Ishikawa (cell line): ENCODE results near the gene APBB2.

Experiments used
- CEBPB ChIP-seq: IDR thresholded peaks from 2 replicates; pipeline ENCODE4 v1.6.1; 2012
- CREB1 ChIP-seq: IDR thresholded peaks from 2 replicates; pipeline ENCODE4 v1.6.1; 2012; ENCODE audit warnings: low read depth
- EGR1 ChIP-seq: IDR thresholded peaks from 2 replicates; pipeline ENCODE4 v1.6.1; 2012
- EP300 ChIP-seq: IDR thresholded peaks from 2 replicates; pipeline ENCODE4 v1.6.1; 2012; ENCODE audit warnings: borderline replicate concordance
- FOXM1 ChIP-seq: IDR thresholded peaks from 2 replicates; pipeline ENCODE4 v1.6.1; 2012; ENCODE audit warnings: low read depth, borderline replicate concordance
- MAX ChIP-seq: IDR thresholded peaks from 2 replicates; pipeline ENCODE4 v1.6.1; 2012
- NFIC ChIP-seq: IDR thresholded peaks from 2 replicates; pipeline ENCODE4 v1.6.1; 2012
- RAD21 ChIP-seq: IDR thresholded peaks from 2 replicates; pipeline ENCODE4 v1.6.1; 2012; ENCODE audit warnings: low read depth
- TAF1 ChIP-seq: IDR thresholded peaks from 2 replicates; pipeline ENCODE4 v1.6.1; 2012; ENCODE audit warnings: low read depth, mild to moderate bottlenecking
- TCF12 ChIP-seq: IDR thresholded peaks from 2 replicates; pipeline ENCODE4 v1.6.1; 2012; ENCODE audit warnings: low read depth
- TEAD4 ChIP-seq: IDR thresholded peaks from 2 replicates; pipeline ENCODE4 v1.6.1; 2012
- USF1 ChIP-seq: IDR thresholded peaks from 2 replicates; pipeline ENCODE4 v1.6.1; 2012
- YY1 ChIP-seq: IDR thresholded peaks from 2 replicates; pipeline ENCODE4 v1.6.1; 2012; ENCODE audit warnings: low read depth
- ZBTB7A ChIP-seq: IDR thresholded peaks from 2 replicates; pipeline ENCODE4 v1.6.1; 2012; ENCODE audit warnings: low read depth
- TF ChIP-seq, protein P1 (sequence below): IDR thresholded peaks from 2 replicates; pipeline ENCODE4 v1.6.1; 2012; ENCODE audit warnings: low read depth, mild to moderate bottlenecking

The APBB2 gene

GRCh38 chr4:41132055-41132683 lies 82.2 kb downstream of the APBB2 start:
- TF ChIP-seq MAX (no peak), RAD21 (no peak), EP300 (no peak), TEAD4 (no peak), TCF12 (no peak), ZBTB7A (no peak)

DNA sequence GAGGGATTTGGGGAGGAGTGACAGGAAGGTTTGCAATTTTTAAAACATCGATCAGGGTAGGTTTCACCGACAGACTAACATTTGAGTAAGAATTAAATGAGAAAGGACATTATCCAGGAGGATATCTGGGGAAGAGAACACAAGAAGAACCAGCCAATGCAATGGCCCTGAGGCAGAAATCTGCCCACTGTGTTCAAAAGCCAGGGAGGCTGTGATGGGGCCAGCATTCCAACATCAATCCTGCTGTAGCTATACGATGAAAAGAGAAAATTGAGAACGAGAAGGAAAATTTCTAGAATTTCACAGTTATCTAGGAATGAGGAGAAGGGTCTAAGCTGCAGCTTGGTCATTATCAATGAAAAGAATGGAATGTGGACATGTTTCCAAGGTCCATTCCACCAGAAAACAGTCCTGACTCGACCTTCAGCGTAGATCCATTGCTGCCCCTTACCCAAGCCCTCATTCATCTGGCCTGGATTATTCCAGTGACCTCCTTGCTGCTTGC lies 84.4 kb downstream of the APBB2 start:
- TF ChIP-seq YY1 (no peak), TEAD4 (no peak), MAX (no peak), FOXM1 (no peak), EGR1 (no peak), TCF12 (no peak), NFIC (no peak), ZBTB7A (no peak), EP300 (no peak)

DNA sequence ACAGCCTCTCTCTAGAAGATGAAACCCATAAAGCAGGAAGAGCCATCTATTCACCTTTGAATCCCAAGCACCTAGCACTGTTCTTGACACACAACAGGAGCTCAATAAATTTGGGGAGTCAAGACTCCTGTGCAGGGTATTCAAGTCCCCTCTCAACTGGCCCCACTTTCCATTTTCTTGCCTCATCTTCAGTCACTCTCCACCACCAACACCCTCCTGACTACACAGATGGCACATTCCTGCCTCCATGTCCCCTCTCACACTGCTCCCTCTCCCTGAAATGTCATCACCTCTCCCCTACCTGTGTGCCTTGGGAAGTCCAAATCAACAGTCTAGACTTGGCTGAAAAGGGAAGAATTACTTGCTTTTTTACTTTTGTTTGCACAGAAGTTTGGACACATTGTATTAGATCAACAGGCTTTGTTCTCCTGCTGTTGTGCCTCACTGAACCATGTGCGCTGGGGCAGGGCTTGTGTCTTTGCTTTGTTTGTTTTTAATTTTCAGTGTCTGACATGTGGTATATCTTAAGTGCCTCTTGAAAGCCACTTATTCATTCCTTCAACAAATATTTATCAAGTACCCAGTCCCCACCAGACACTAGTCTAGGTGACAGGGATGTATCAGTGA lies 85.1 kb downstream of the APBB2 start:
- no peak for TF ChIP-seq ZBTB7A

DNA sequence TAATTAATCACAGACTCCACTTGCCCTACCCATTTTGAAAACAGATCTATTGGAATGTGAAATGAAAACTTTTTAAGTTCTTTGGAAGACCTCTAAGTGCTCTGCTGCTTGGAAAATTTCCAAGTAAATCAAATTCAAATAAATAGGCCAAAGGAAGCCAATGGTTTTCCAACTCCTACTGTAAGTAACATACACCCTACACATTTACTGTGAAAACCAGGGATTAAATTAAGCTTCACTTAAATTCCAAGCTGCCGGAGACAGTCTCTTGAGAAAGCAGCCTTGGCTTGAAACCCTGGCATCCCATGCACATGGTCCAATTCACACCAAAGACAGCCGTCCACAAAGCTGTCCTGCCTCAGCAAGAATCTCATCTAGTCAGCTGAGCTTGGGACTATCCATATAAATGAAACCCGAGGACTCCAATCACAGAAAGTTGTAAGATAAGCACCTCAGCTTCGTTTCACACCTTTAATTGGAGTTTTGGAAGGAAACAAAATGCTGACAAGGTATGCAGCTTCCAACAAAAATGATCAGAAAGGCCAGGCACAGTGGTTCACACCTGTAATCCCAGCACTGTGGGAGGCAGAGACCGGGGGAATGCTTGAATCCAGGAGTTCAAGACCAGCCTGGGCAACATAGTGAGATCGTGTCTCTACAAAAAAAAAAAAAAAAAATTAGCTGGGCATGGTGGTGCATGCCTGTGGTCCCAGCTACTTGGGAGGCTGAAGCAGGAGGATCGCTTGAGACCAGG lies 88.6 kb downstream of the APBB2 start:
- no peak for TF ChIP-seq EP300
- no peak for TF ChIP-seq FOXM1
- TF ChIP-seq CEBPB, result no peak
- TF ChIP-seq CREB1, result no peak
- TF ChIP-seq EGR1, result no peak
- TF ChIP-seq ZBTB7A, result no peak
- no peak for TF ChIP-seq NFIC

DNA sequence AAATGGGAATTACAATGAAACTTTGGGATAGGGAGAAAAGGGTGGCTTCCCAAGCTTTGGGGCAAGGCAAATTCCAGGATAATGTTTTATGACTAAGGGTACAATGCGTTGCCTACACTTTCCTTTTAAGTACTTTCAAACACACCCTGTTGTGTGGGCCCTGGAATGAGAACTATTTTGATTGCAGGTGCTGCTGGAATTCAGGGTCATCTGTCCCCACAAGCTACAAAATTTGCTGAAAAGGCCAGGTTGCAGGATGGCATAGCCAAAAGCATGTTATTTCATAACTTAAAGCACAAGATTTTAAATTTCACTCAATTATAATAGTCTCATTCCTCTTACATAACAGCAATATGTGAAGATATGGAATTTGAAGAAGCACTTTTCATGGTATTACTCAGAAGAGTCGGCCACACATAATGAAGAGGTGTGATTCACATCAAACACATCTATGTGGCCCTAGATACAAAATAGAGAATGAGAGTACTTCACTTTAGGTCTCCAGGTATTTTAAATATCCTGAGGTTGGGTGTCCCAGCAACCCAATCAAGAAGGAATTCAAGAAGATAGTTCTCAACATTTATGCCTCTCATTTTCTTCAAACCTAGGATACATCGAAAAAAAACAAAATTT lies 89.3 kb downstream of the APBB2 start:
- no peak for TF ChIP-seq RAD21
- TF ChIP-seq ZBTB7A, result no peak
- TF ChIP-seq TCF12, result peak; percentile 53
- peak; percentile 7; the same call in 1 of the 2 replicates for TF ChIP-seq MAX
- peak; percentile 71; the same call in 1 of the 2 replicates for TF ChIP-seq EP300
- TF ChIP-seq EGR1, result 0 out of 2 replicates have a peak, but pooled peaks have one; percentile 33
- TF ChIP-seq CEBPB, result peak; percentile 73
- TF ChIP-seq TEAD4, result peak; percentile 98

DNA sequence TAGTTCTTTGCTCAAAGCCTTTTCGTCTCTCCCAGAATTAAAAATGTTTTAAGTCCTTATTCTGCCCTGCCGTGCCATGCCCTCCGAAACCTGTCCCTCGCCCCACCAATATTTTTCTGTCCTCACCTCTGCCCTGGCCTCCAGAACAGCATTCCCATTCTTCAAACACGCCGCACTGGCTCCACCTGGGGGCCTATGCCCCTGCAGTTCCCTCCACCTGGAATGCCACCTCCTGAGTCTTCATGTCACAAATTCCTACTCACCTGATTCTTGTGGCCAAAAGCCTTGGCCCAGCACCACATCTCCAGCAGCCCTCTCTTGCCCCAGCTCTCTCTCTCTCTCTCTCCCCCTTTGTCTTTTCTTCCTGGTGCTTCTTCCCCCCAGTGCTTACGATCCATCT lies 91.6 kb downstream of the APBB2 start:
- no peak for TF ChIP-seq EP300
- no peak for TF ChIP-seq NFIC
- TF ChIP-seq CEBPB, result no peak
- TF ChIP-seq RAD21, result peak; percentile 26; the same call in 1 of the 2 replicates
- no peak for TF ChIP-seq YY1

GRCh38 chr4:41122309-41122708 lies 92.0 kb downstream of the APBB2 start:
- TF ChIP-seq EP300 (no peak), FOXM1 (no peak), CREB1 (no peak), MAX (no peak), YY1 (no peak), CEBPB (no peak), USF1 (no peak), ZBTB7A (no peak), TAF1 (no peak), TCF12 (no peak), EGR1 (no peak), TEAD4 (no peak), RAD21 (no peak), NFIC (no peak)
- TF ChIP-seq, protein P1, sequence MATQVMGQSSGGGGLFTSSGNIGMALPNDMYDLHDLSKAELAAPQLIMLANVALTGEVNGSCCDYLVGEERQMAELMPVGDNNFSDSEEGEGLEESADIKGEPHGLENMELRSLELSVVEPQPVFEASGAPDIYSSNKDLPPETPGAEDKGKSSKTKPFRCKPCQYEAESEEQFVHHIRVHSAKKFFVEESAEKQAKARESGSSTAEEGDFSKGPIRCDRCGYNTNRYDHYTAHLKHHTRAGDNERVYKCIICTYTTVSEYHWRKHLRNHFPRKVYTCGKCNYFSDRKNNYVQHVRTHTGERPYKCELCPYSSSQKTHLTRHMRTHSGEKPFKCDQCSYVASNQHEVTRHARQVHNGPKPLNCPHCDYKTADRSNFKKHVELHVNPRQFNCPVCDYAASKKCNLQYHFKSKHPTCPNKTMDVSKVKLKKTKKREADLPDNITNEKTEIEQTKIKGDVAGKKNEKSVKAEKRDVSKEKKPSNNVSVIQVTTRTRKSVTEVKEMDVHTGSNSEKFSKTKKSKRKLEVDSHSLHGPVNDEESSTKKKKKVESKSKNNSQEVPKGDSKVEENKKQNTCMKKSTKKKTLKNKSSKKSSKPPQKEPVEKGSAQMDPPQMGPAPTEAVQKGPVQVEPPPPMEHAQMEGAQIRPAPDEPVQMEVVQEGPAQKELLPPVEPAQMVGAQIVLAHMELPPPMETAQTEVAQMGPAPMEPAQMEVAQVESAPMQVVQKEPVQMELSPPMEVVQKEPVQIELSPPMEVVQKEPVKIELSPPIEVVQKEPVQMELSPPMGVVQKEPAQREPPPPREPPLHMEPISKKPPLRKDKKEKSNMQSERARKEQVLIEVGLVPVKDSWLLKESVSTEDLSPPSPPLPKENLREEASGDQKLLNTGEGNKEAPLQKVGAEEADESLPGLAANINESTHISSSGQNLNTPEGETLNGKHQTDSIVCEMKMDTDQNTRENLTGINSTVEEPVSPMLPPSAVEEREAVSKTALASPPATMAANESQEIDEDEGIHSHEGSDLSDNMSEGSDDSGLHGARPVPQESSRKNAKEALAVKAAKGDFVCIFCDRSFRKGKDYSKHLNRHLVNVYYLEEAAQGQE, result no peak
